ENCODE measurements around the gene KCTD18.

KCTD18 gene

DNA sequence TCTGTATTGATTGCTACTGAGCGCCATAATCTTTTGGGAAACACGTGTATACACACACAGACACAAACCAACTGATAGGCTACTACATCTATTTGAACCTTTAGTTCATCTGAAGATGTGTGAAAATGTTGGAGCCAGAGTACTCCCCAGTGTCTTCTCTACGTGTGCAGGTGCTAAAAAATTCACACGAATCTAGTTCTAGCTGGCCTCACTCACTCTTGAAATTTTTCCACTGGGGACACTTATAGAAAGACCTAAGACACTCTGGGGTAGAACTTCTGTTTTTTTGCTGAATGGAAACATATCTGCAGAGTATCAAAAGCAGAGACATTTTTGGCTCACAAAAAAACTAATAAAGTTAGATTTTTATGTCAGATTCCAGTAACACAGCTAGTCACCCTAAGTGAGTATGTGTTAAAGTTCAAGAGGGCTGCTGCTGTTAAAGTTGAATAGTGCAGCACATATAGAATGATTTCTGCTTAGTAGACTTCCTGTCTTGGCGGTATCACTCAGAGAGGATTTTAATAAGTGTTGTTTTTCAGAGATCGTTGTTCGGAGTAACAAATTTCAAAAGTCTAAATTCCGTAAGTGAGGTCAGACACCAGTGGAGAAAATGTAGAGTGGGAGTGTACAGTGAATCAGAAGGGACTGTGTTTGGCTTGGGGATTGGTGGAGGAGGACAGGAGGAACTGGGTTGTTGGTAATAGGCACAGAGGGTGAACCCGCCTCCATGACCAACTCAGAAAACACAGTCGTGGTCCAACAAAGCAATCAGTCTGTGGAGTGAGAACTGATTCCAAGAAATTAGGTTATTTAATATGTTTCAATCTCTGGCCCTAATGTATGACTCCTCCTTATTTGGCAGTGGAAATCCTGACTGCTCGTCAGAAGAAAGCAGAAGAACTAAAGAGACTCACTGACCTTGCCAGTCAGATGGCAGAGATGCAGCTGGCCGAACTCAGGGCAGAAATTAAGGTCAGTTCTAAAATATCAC is 43.1 kb downstream of the KCTD18 start:
- no peak for DNase-seq
- Histone ChIP-seq H3K4ac (ENCODE audit: low read depth, low read length) (no peak overlapping the region), H3K4me1 (ENCODE audit: control insufficient read depth in 1 of 2, insufficient read depth in 2 of 2, low read length in 2 of 2) (peaks cover 2 to 5% of the 10 kb centered on the region in 2 experiments), H3K4me3 (ENCODE audit: low read depth, low read length) (no peak overlapping the region), H2BK12ac (ENCODE audit: low read length) (no peak overlapping the region), H3K23ac (ENCODE audit: low read length) (no peak overlapping the region), H2AFZ (ENCODE audit: insufficient read depth, low read length, poor library complexity) (no peak overlapping the region), H3K79me2 (ENCODE audit: control insufficient read depth, insufficient read depth, low read length, poor library complexity) (no peaks in the 10 kb centered on the region), H2BK120ac (ENCODE audit: insufficient read depth, low read length, poor library complexity) (no peak overlapping the region), H3K27ac (ENCODE audit: low read depth, low read length) (no peak overlapping the region), H3K4me2 (ENCODE audit: low read length) (no peak overlapping the region), H2AK5ac (ENCODE audit: low read length) (no peak overlapping the region), H3K18ac (ENCODE audit: low read length) (no peak overlapping the region), H3K14ac (ENCODE audit: low read length) (no peak overlapping the region), H3K27me3 (ENCODE audit: insufficient read depth, low read length) (no peaks in the 10 kb centered on the region), H4K8ac (ENCODE audit: low read depth, low read length) (no peak overlapping the region), H3K79me1 (ENCODE audit: low read length) (no peaks in the 10 kb centered on the region), H4K12ac (ENCODE audit: low read depth, low read length) (no peak overlapping the region), H3K9ac (ENCODE audit: low read length) (no peak overlapping the region), H3K36me3 (ENCODE audit: control insufficient read depth in 1 of 2, insufficient read depth in 2 of 2, low read length in 2 of 2) (peaks cover 29 to 50% of the 10 kb centered on the region in 2 experiments), H4K91ac (ENCODE audit: low read depth, low read length) (no peak overlapping the region), H3K9me3 (ENCODE audit: insufficient read depth, low read depth, low read length) (no peaks in the 10 kb centered on the region), H2BK5ac (ENCODE audit: low read depth, low read length, poor library complexity) (no peak overlapping the region)
- no CpG with 5 or more reads among the region's 12 CpGs for WGBS (ENCODE audit: extremely low coverage, insufficient coverage, insufficient read length)

DNA sequence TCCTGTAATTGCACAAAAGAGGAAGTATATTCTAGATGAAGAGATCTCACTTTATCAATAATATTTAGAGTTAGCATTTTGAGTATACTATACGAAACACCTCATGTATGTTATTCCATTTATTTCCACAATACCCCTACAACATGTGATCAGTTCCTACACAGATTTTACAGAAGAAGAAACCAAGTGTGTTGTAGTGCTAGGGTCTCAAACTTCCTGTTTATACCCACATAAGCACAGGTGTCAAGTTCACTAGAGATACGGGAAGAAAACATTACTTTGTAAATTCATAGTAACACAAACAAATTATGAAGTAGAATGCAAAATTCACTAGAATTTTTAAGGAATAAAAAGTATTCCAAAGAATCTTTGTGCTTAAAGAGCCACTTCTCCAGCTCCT is 46.4 kb downstream of the KCTD18 start:
- Histone ChIP-seq H3K27me3 (ENCODE audit: insufficient read depth, low read length) (no peaks in the 10 kb centered on the region), H2BK5ac (ENCODE audit: low read depth, low read length, poor library complexity) (no peak overlapping the region), H3K36me3 (ENCODE audit: control insufficient read depth in 1 of 2, insufficient read depth in 2 of 2, low read length in 2 of 2) (peaks cover 23 to 36% of the 10 kb centered on the region in 2 experiments), H3K79me1 (ENCODE audit: low read length) (no peaks in the 10 kb centered on the region), H3K79me2 (ENCODE audit: control insufficient read depth, insufficient read depth, low read length, poor library complexity) (no peaks in the 10 kb centered on the region), H4K8ac (ENCODE audit: low read depth, low read length) (no peak overlapping the region), H3K9ac (ENCODE audit: low read length) (no peak overlapping the region), H3K23ac (ENCODE audit: low read length) (no peak overlapping the region), H4K12ac (ENCODE audit: low read depth, low read length) (no peak overlapping the region), H3K27ac (ENCODE audit: low read depth, low read length) (no peak overlapping the region), H3K4ac (ENCODE audit: low read depth, low read length) (no peak overlapping the region), H3K4me1 (ENCODE audit: control insufficient read depth in 1 of 2, insufficient read depth in 2 of 2, low read length in 2 of 2) (peaks cover 0 to 5% of the 10 kb centered on the region in 2 experiments), H2BK12ac (ENCODE audit: low read length) (no peak overlapping the region), H3K4me3 (ENCODE audit: low read depth, low read length) (no peak overlapping the region), H2AK5ac (ENCODE audit: low read length) (no peak overlapping the region), H3K18ac (ENCODE audit: low read length) (no peak overlapping the region), H3K4me2 (ENCODE audit: low read length) (no peak overlapping the region), H2BK120ac (ENCODE audit: insufficient read depth, low read length, poor library complexity) (no peak overlapping the region), H2AFZ (ENCODE audit: insufficient read depth, low read length, poor library complexity) (no peak overlapping the region), H4K91ac (ENCODE audit: low read depth, low read length) (no peak overlapping the region), H3K9me3 (ENCODE audit: insufficient read depth, low read depth, low read length) (no peaks in the 10 kb centered on the region), H3K14ac (ENCODE audit: low read length) (no peak overlapping the region)
- DNase-seq, result no peak
- no CpG with 5 or more reads among the region's 2 CpGs for WGBS (ENCODE audit: extremely low coverage, insufficient coverage, insufficient read length)

DNA sequence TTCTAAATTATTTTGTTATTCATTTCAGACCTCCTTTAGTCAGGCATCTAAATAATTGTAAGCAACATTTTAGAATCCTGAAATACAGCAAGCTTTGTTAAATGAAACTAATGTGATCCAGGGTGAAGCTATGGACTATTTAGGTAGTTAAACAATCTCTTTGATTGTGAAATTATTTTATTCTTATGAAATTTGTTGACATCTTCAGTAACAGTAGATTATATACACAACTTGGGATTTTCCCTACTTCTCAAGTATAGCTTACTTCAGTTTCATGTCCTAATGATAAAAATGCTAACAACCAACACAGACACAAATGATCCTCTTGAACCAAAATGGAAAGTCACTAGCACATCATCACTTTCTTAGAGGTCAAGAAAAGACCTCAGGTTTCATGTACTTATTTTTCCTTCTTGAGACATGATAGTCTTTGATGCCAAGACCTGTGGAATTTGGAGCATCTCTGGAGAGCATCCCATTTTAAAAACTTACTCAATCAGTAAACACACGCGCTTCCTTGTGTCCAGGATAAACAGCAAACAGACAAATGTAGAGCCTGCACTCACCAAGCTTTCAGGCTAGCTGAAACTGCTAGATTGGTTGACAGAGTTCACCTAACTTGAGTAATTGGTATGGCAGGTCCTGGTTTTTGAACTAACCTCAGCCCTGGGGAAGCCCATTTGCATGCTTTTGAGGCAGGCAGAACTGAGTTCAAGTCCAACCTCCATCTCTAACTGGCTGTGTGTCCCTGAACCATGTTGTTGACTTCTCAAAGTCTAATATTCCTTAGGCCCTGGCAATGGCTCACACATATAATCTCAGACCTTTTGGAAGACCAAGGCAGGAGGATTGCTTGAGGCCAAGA is 47.8 kb downstream of the KCTD18 start:
- Histone ChIP-seq H3K4ac (ENCODE audit: low read depth, low read length) (no peak overlapping the region), H4K91ac (ENCODE audit: low read depth, low read length) (no peak overlapping the region), H3K36me3 (ENCODE audit: control insufficient read depth in 1 of 2, insufficient read depth in 2 of 2, low read length in 2 of 2) (peaks cover 14 to 27% of the 10 kb centered on the region in 2 experiments), H2AFZ (ENCODE audit: insufficient read depth, low read length, poor library complexity) (no peak overlapping the region), H3K9ac (ENCODE audit: low read length) (no peak overlapping the region), H2BK12ac (ENCODE audit: low read length) (no peak overlapping the region), H2BK120ac (ENCODE audit: insufficient read depth, low read length, poor library complexity) (no peak overlapping the region), H3K9me3 (ENCODE audit: insufficient read depth, low read depth, low read length) (no peaks in the 10 kb centered on the region), H2BK5ac (ENCODE audit: low read depth, low read length, poor library complexity) (no peak overlapping the region), H3K79me1 (ENCODE audit: low read length) (no peaks in the 10 kb centered on the region), H4K12ac (ENCODE audit: low read depth, low read length) (no peak overlapping the region), H3K79me2 (ENCODE audit: control insufficient read depth, insufficient read depth, low read length, poor library complexity) (no peaks in the 10 kb centered on the region), H3K4me3 (ENCODE audit: low read depth, low read length) (no peak overlapping the region), H3K27ac (ENCODE audit: low read depth, low read length) (no peak overlapping the region), H3K18ac (ENCODE audit: low read length) (no peak overlapping the region), H3K14ac (ENCODE audit: low read length) (no peak overlapping the region), H3K4me2 (ENCODE audit: low read length) (no peak overlapping the region), H4K8ac (ENCODE audit: low read depth, low read length) (no peak overlapping the region), H2AK5ac (ENCODE audit: low read length) (no peak overlapping the region), H3K4me1 (ENCODE audit: control insufficient read depth in 1 of 2, insufficient read depth in 2 of 2, low read length in 2 of 2) (peaks cover 0 to 1% of the 10 kb centered on the region in 2 experiments), H3K23ac (ENCODE audit: low read length) (no peak overlapping the region), H3K27me3 (ENCODE audit: insufficient read depth, low read length) (no peaks in the 10 kb centered on the region)
- DNase-seq, result no peak
- WGBS (ENCODE audit: extremely low coverage, insufficient coverage, insufficient read length), result no CpG with 5 or more reads among the region's 2 CpGs

DNA sequence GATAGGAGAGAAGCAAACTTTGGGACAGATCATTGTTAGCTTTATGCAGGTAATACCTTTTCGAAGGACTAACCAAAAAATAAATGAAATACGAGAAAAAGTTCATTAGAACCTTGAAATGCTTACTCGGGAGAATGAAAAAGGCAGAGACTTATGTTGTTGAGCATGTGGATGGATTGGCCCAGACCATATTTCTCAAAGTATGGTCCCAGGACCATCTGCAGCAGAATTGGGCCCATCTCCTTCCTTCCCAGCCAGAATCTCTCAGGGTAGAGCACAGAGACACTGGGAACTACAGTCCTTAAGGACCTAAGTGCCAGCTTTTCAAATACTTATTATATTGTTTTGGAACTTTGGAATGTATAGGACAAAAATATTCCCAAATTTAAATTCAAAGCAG is 50.8 kb downstream of the KCTD18 start:
- Histone ChIP-seq H2BK5ac (ENCODE audit: low read depth, low read length, poor library complexity) (no peak overlapping the region), H4K12ac (ENCODE audit: low read depth, low read length) (no peak overlapping the region), H3K9me3 (ENCODE audit: insufficient read depth, low read depth, low read length) (no peaks in the 10 kb centered on the region), H3K27me3 (ENCODE audit: insufficient read depth, low read length) (no peaks in the 10 kb centered on the region), H3K9ac (ENCODE audit: low read length) (no peak overlapping the region), H2BK12ac (ENCODE audit: low read length) (no peak overlapping the region), H2AK5ac (ENCODE audit: low read length) (no peak overlapping the region), H4K8ac (ENCODE audit: low read depth, low read length) (no peak overlapping the region), H3K4me3 (ENCODE audit: low read depth, low read length) (no peak overlapping the region), H4K91ac (ENCODE audit: low read depth, low read length) (no peak overlapping the region), H3K79me2 (ENCODE audit: control insufficient read depth, insufficient read depth, low read length, poor library complexity) (no peaks in the 10 kb centered on the region), H3K23ac (ENCODE audit: low read length) (no peak overlapping the region), H3K4me1 (ENCODE audit: control insufficient read depth in 1 of 2, insufficient read depth in 2 of 2, low read length in 2 of 2) (peaks cover 3 to 8% of the 10 kb centered on the region in 2 experiments), H3K18ac (ENCODE audit: low read length) (no peak overlapping the region), H3K36me3 (ENCODE audit: control insufficient read depth in 1 of 2, insufficient read depth in 2 of 2, low read length in 2 of 2) (peaks cover 10 to 20% of the 10 kb centered on the region in 2 experiments), H3K27ac (ENCODE audit: low read depth, low read length) (no peak overlapping the region), H3K14ac (ENCODE audit: low read length) (no peak overlapping the region), H3K4ac (ENCODE audit: low read depth, low read length) (no peak overlapping the region), H3K79me1 (ENCODE audit: low read length) (no peaks in the 10 kb centered on the region), H2BK120ac (ENCODE audit: insufficient read depth, low read length, poor library complexity) (no peak overlapping the region), H3K4me2 (ENCODE audit: low read length) (no peak overlapping the region), H2AFZ (ENCODE audit: insufficient read depth, low read length, poor library complexity) (no peak overlapping the region)
- WGBS (ENCODE audit: extremely low coverage, insufficient coverage, insufficient read length), result no CpG with 5 or more reads among the region's 3 CpGs
- no peak for DNase-seq

Data from trophoblast cell (in vitro differentiated cells and primary cell).